ENCODE data around the gene WNT7B. TPM values are rescaled to one million over a fixed set of nuclear protein-coding genes. Genes with fewer than 3 reads are reported as not detected.

The WNT7B gene
- total RNA-seq, 1 donor from 2014 or later: 0.15 TPM

- Mint-ChIP-seq H3K36me3 (ENCODE audit: low read depth) (no peaks in the 10 kb centered on the region), H3K27me3 (ENCODE audit: low read depth) (peaks cover 28% of the 10 kb centered on the region), H3K4me3 (ENCODE audit: unreplicated experiment) (no peak overlapping the region), H3K9me3 (ENCODE audit: low read depth) (no peaks in the 10 kb centered on the region), H3K4me1 (ENCODE audit: low read depth) (peaks cover 5% of the 10 kb centered on the region), H3K27ac (ENCODE audit: unreplicated experiment) (no peak overlapping the region)
- no peak for DNase-seq (ENCODE audit: low spot score)
- TF ChIP-seq, protein P1, sequence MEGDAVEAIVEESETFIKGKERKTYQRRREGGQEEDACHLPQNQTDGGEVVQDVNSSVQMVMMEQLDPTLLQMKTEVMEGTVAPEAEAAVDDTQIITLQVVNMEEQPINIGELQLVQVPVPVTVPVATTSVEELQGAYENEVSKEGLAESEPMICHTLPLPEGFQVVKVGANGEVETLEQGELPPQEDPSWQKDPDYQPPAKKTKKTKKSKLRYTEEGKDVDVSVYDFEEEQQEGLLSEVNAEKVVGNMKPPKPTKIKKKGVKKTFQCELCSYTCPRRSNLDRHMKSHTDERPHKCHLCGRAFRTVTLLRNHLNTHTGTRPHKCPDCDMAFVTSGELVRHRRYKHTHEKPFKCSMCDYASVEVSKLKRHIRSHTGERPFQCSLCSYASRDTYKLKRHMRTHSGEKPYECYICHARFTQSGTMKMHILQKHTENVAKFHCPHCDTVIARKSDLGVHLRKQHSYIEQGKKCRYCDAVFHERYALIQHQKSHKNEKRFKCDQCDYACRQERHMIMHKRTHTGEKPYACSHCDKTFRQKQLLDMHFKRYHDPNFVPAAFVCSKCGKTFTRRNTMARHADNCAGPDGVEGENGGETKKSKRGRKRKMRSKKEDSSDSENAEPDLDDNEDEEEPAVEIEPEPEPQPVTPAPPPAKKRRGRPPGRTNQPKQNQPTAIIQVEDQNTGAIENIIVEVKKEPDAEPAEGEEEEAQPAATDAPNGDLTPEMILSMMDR (IDR thresholded peaks at IDR 0.05): peak; percentile 45
These were observed 4.7 kb downstream of the WNT7B start for GRCh38 chr22:45972091-45972888.

- H3K9me3 Mint-ChIP-seq (ENCODE audit: low read depth): no peaks in the 10 kb centered on the region
- no peak for DNase-seq (ENCODE audit: low spot score)
- H3K4me1 Mint-ChIP-seq (ENCODE audit: low read depth): peaks cover 5% of the 10 kb centered on the region
- H3K4me3 Mint-ChIP-seq (ENCODE audit: unreplicated experiment): peak overlapping the region; percentile 61
- TF ChIP-seq, protein P1 (IDR thresholded peaks at IDR 0.05): no peak
- H3K27ac Mint-ChIP-seq (ENCODE audit: unreplicated experiment): no peak overlapping the region
- H3K27me3 Mint-ChIP-seq (ENCODE audit: low read depth): peaks cover 28% of the 10 kb centered on the region
- H3K36me3 Mint-ChIP-seq (ENCODE audit: low read depth): no peaks in the 10 kb centered on the region
These were observed 5.4 kb downstream of the WNT7B start for GRCh38 chr22:45971408-45972028.

GRCh38 chr22:45970705-45971407, 6.1 kb downstream of the WNT7B start:
- TF ChIP-seq, protein P1 (IDR thresholded peaks at IDR 0.05): peak; percentile 20
- H3K27ac Mint-ChIP-seq (ENCODE audit: unreplicated experiment): no peak overlapping the region
- peak overlapping the region; percentile 61 for H3K4me3 Mint-ChIP-seq (ENCODE audit: unreplicated experiment)
- H3K9me3 Mint-ChIP-seq (ENCODE audit: low read depth): no peaks in the 10 kb centered on the region
- H3K36me3 Mint-ChIP-seq (ENCODE audit: low read depth): no peaks in the 10 kb centered on the region
- DNase-seq (ENCODE audit: low spot score): no peak
- H3K4me1 Mint-ChIP-seq (ENCODE audit: low read depth): peaks cover 5% of the 10 kb centered on the region
- H3K27me3 Mint-ChIP-seq (ENCODE audit: low read depth): peaks cover 30% of the 10 kb centered on the region

DNA sequence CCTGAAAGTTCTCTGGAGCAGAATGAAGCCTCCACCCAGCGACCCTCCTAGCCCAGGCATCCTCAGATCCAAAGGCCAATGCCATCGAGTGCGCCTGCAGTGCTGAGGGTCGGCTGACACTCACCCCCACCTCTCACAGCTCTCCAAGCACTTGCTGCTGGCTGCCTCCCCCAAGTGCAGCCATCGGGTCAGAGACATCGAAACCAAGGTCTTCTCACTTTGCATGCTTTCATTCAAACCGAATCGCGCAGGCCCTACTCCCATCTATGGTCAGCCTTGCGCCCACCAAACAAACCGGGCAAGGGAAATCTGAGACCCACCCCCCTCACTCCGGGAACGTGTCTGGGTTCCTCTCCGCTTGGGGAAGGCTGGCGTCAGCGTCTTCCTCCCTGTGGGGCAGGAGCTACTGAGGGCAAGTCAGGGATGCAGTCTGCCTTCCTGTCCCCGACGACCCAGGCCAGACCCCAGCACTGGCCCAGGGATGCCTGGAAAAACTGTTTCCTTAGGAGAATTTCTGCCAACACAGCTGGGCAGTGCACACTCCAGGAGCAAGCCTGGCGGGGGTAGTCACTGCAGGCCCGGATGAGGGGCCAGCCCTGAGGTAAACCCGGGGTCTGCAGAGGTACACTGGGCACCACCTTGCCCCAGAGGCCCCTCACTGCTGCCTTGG, 7.0 kb downstream of the WNT7B start:
- no peaks in the 10 kb centered on the region for H3K36me3 Mint-ChIP-seq (ENCODE audit: low read depth)
- no peak for DNase-seq (ENCODE audit: low spot score)
- peaks cover 5% of the 10 kb centered on the region for H3K4me1 Mint-ChIP-seq (ENCODE audit: low read depth)
- no peak overlapping the region for H3K27ac Mint-ChIP-seq (ENCODE audit: unreplicated experiment)
- no peaks in the 10 kb centered on the region for H3K9me3 Mint-ChIP-seq (ENCODE audit: low read depth)
- H3K4me3 Mint-ChIP-seq (ENCODE audit: unreplicated experiment): no peak overlapping the region
- TF ChIP-seq, protein P1 (IDR thresholded peaks at IDR 0.05): no peak
- H3K27me3 Mint-ChIP-seq (ENCODE audit: low read depth): peaks cover 25% of the 10 kb centered on the region

GRCh38 chr22:45969414-45969799, 7.6 kb downstream of the WNT7B start:
- Mint-ChIP-seq H3K9me3 (ENCODE audit: low read depth) (no peaks in the 10 kb centered on the region), H3K27me3 (ENCODE audit: low read depth) (peaks cover 19% of the 10 kb centered on the region), H3K4me3 (ENCODE audit: unreplicated experiment) (no peak overlapping the region), H3K27ac (ENCODE audit: unreplicated experiment) (no peak overlapping the region), H3K4me1 (ENCODE audit: low read depth) (peaks cover 5% of the 10 kb centered on the region), H3K36me3 (ENCODE audit: low read depth) (no peaks in the 10 kb centered on the region)
- TF ChIP-seq, protein P1 (IDR thresholded peaks at IDR 0.05): peak; percentile 22
- DNase-seq (ENCODE audit: low spot score): no peak
